ENCODE data around the gene SEMA4G. TPM values are rescaled to one million over a fixed set of nuclear protein-coding genes. Genes with fewer than 3 reads are reported as not detected.

SEMA4G gene
- total and polyA plus RNA-seq, 2 of the 4 experiments (the other 2 are of a cell fraction), result 0.90 to 8.7 TPM

GRCh38 chr10:101003639-101004206 is 34.4 kb downstream of the SEMA4G start:
- H3K27ac ChIP-seq (ENCODE audit: insufficient read depth, low read length), result no peak overlapping the region
- no peak overlapping the region for H3K4ac ChIP-seq (ENCODE audit: low read depth, low read length)
- ChIA-PET CTCF (interaction anchor here (1.5 to 3.2 kb wide), 2 partner anchors 8 to 11 kb away, joined by 4 to 10 read pairs; no protein-coding TSS in a partner anchor), POLR2A (ENCODE audit: unreplicated experiment) (no interaction called here)
- peaks cover 47% of the 10 kb centered on the region for H3K36me3 ChIP-seq (ENCODE audit: control insufficient read depth, insufficient read depth, low read length)
- 98% methylated on average over 8 of the region's 18 CpGs; no CpG with 5 or more reads in 1 of the 2 experiments for WGBS, 2 experiments (ENCODE audit: extremely low coverage in 2 of 2, insufficient read length in 1 of 2)
- BruUV-seq (replicated peaks), result no TSS peak
- no peak overlapping the region for H3K56ac ChIP-seq (ENCODE audit: extremely low read depth, insufficient read depth, low read length)
- H3K4me1 ChIP-seq (ENCODE audit: control insufficient read depth, insufficient read depth, low read length), result peaks cover 38% of the 10 kb centered on the region
- peaks cover 70% of the 10 kb centered on the region for H4K20me1 ChIP-seq (ENCODE audit: insufficient read depth, low read length)
- H2AK5ac ChIP-seq (ENCODE audit: low read depth, low read length), result no peak overlapping the region
- H4K91ac ChIP-seq (ENCODE audit: insufficient read depth, low read depth, low read length), result no peak overlapping the region
- H3K23ac ChIP-seq (ENCODE audit: low read depth, low read length), result no peak overlapping the region
- no peak overlapping the region for H2BK120ac ChIP-seq (ENCODE audit: low read depth, low read length)
- ATAC-seq (ENCODE audit: low read depth) (no peak), DNase-seq (no peak)
- H2AFZ ChIP-seq (replicated peaks; ENCODE audit: low read length, poor library complexity), result no peak overlapping the region
- in situ Hi-C loops (cut with MboI; ENCODE audit: low sequenced_read_pairs) (no loop called here), dilution Hi-C loops (cut with HindIII; ENCODE audit: low sequenced_read_pairs, unreplicated experiment) (no loop called here), intact Hi-C loops (cut with micrococcal nuclease) (no loop called here)
- no peak overlapping the region for H2BK20ac ChIP-seq (ENCODE audit: low read depth, low read length)
- H4K5ac ChIP-seq (ENCODE audit: low read depth, low read length), result no peak overlapping the region
- TF ChIP-seq BHLHE40 (IDR thresholded peaks at IDR 0.05; ENCODE audit: low read depth, low read length), result no peak
- TF ChIP-seq MAFK (IDR thresholded peaks at IDR 0.05; ENCODE audit: low read depth, low read length), result no peak
- peaks cover 13% of the 10 kb centered on the region for H3K9me1 ChIP-seq (ENCODE audit: insufficient read depth, low read length)
- no peak overlapping the region for H3K4me3 ChIP-seq (ENCODE audit: insufficient read depth, low read depth, low read length)
- no peak overlapping the region for H3K14ac ChIP-seq (replicated peaks; ENCODE audit: low read depth, low read length)
- no peaks in the 10 kb centered on the region for H3K9me3 ChIP-seq (ENCODE audit: control insufficient read depth, insufficient read depth, low read length)
- H2BK15ac ChIP-seq (ENCODE audit: low read depth, low read length), result no peak overlapping the region
- H3K18ac ChIP-seq (ENCODE audit: low read depth, low read length), result no peak overlapping the region
- no peak overlapping the region for H4K8ac ChIP-seq (ENCODE audit: low read depth in 2 of 2, low read length in 2 of 2)
- H3K27me3 ChIP-seq (ENCODE audit: control insufficient read depth, insufficient read depth, low read length), result no peaks in the 10 kb centered on the region
- H3K9ac ChIP-seq (ENCODE audit: low read depth, low read length), result no peak overlapping the region
- H2BK5ac ChIP-seq (ENCODE audit: low read depth, low read length, poor library complexity, severe bottlenecking), result no peak overlapping the region
- peak overlapping the region; percentile 60 for H2AK9ac ChIP-seq (replicated peaks; ENCODE audit: low read depth, low read length, poor library complexity)
- H3K4me2 ChIP-seq (ENCODE audit: low read depth, low read length), result no peak overlapping the region
- peaks cover 24 to 75% of the 10 kb centered on the region in 2 experiments for H3K79me1 ChIP-seq (ENCODE audit: low read depth in 1 of 2, low read length in 2 of 2)
